Memory B cell (primary cell): ENCODE measurements around the gene GNG14.
A peak's percentile ranks its signal among the peaks of the same experiment; 100 is the strongest.

Source experiments
- ATAC-seq: fragments of 150-1000 bp; cut with Tn5 transposase; 2 replicates; pipeline ENCODE4 v1.10.0; 2021; ENCODE audit warnings: low read depth, mild to moderate bottlenecking, moderate library complexity
- DNase-seq, 2 donors: peaks; one replicate each; pipeline ENCODE4 v3.0.0; 2022; ENCODE audit warnings: low spot score in 2 of 2
- H3K27ac Mint-ChIP-seq: one replicate; pipeline ENCODE4 v1.8.0; 2022; ENCODE audit warnings: mild to moderate bottlenecking, moderate library complexity, mixed read lengths
- H3K27me3 Mint-ChIP-seq: one replicate; pipeline ENCODE4 v1.8.0; 2022; ENCODE audit warnings: mixed read lengths
- H3K36me3 Mint-ChIP-seq: one replicate; pipeline ENCODE4 v1.8.0; 2022; ENCODE audit warnings: mild to moderate bottlenecking, mixed read lengths
- H3K4me1 Mint-ChIP-seq: one replicate; pipeline ENCODE4 v1.8.0; 2022; ENCODE audit warnings: mixed read lengths
- H3K4me3 Mint-ChIP-seq: one replicate; pipeline ENCODE4 v1.8.0; 2022; ENCODE audit warnings: mild to moderate bottlenecking, moderate library complexity, mixed read lengths
- H3K9me3 Mint-ChIP-seq: one replicate; pipeline ENCODE4 v1.8.0; 2022; ENCODE audit warnings: mixed read lengths

The GNG14 gene

GRCh38 chr19:12733369-12734214, 45.8 kb downstream of the GNG14 start:
- peak in 1 of 2 donors; percentile 52 for DNase-seq

GRCh38 chr19:12736995-12737834, 49.4 kb downstream of the GNG14 start, which contains the start of gene GET3:
GET3 (plus strand) TSS chr19:12737497; CDS start chr19:12737506, 9 bp downstream.
- H3K36me3 Mint-ChIP-seq, result peaks cover 17% of the 10 kb centered on the region
- peak within 1 kb of the TSS; percentile 96 for H3K27ac Mint-ChIP-seq
- H3K4me3 Mint-ChIP-seq, result peak within 1 kb of the TSS; percentile 100
- H3K4me1 Mint-ChIP-seq, result peaks cover 26% of the 10 kb centered on the region
- DNase-seq (peak; percentile 70 to 78), ATAC-seq (peak; percentile 77)
- no peaks in the 10 kb centered on the region for H3K9me3 Mint-ChIP-seq
- H3K27me3 Mint-ChIP-seq, result no peaks in the 10 kb centered on the region

More at GRCh38 chr19:12733369-12734214, 45.8 kb downstream of the GNG14 start:
- Mint-ChIP-seq H3K4me1 (peaks cover 40% of the 10 kb centered on the region), H3K4me3 (peak overlapping the region; percentile 96), H3K27ac (peak overlapping the region; percentile 99), H3K9me3 (no peaks in the 10 kb centered on the region), H3K36me3 (peaks cover 17% of the 10 kb centered on the region), H3K27me3 (no peaks in the 10 kb centered on the region)
- peak; percentile 12 for ATAC-seq

- peaks cover 25% of the 10 kb centered on the region for H3K4me1 Mint-ChIP-seq
- no peaks in the 10 kb centered on the region for H3K27me3 Mint-ChIP-seq
- peak overlapping the region; percentile 96 for H3K27ac Mint-ChIP-seq
- H3K36me3 Mint-ChIP-seq, result peaks cover 18% of the 10 kb centered on the region
- ATAC-seq, result no peak
- H3K9me3 Mint-ChIP-seq, result no peaks in the 10 kb centered on the region
- DNase-seq, result no peak
- H3K4me3 Mint-ChIP-seq, result peak overlapping the region; percentile 100
Observed at GRCh38 chr19:12737835-12738351, 50.1 kb downstream of the GNG14 start.
